Cardiac fibroblast (primary cell): ENCODE results near the gene MRPL38.
"Not testable (repeated sequence)": the region's sequence is repeated elsewhere in the genome, so short reads cannot be mapped to it uniquely, and the experiment has no call there.

ENCODE experiments used
- DNase-seq, 2 donors: peaks; one replicate each; pipeline versions ENCODE4 v3.0.0 to v3.0.0-alpha.2; 2010; ENCODE audit warnings: low read depth in 2 of 2
- H3K4me3 ChIP-seq, 2 donors: replicated peaks in 1 of 2; 1 replicate in 1 of 2; 2 replicates in 1 of 2; pipeline ENCODE4 v1.5.1; 2011; ENCODE audit warnings: low read depth in 2 of 2, low read length in 2 of 2, mild to moderate bottlenecking in 2 of 2, moderate library complexity in 1 of 2
- CTCF ChIP-seq: IDR thresholded peaks from one replicate; pipeline ENCODE4 v1.5.1; 2011; ENCODE audit warnings: low read depth, mild to moderate bottlenecking, low read length, inconsistent platforms

Gene MRPL38

GRCh38 chr17:75855310-75856061, 49.2 kb downstream of the MRPL38 start, which contains the start of gene WBP2:
TSS of gene WBP2 (minus strand) at chr17:75855335. CDS start at chr17:75855297, 38 bp downstream.
- peak; percentile 100 for DNase-seq

GRCh38 chr17:75854881-75855309, 49.8 kb downstream of the MRPL38 start:
- H3K4me3 ChIP-seq, result peak overlapping the region; percentile 61 to 75
- DNase-seq, result peak in 1 of 2 donors; percentile 19
- no peak for TF ChIP-seq CTCF

More at GRCh38 chr17:75855310-75856061, 49.2 kb downstream of the MRPL38 start, which contains the start of gene WBP2:
- H3K4me3 ChIP-seq, result peak within 1 kb of the TSS; percentile 94 to 95
- TF ChIP-seq CTCF, result no peak

- peak; percentile 68 to 78 for DNase-seq
- H3K4me3 ChIP-seq, result peak overlapping the region; percentile 61 to 75
- TF ChIP-seq CTCF, result no peak
Measured at GRCh38 chr17:75854101-75854748, 50.5 kb downstream of the MRPL38 start.

GRCh38 chr17:75853433-75853832, 51.3 kb downstream of the MRPL38 start:
- no peak overlapping the region for H3K4me3 ChIP-seq
- TF ChIP-seq CTCF, result no peak
- DNase-seq, result peak; percentile 49 to 65

GRCh38 chr17:75851693-75851991, 53.0 kb downstream of the MRPL38 start:
- DNase-seq, H3K4me3 ChIP-seq: not testable (repeated sequence)

- H3K4me3 ChIP-seq, result no peak overlapping the region
- no peak for DNase-seq
- TF ChIP-seq CTCF, result no peak
Measured at GRCh38 chr17:75850928-75851692, 53.6 kb downstream of the MRPL38 start.

GRCh38 chr17:75849724-75850123, 55.0 kb downstream of the MRPL38 start:
- TF ChIP-seq CTCF, result no peak
- H3K4me3 ChIP-seq, result no peak overlapping the region
- DNase-seq, result no peak
